HG03095 (cell line): Measurements from ENCODE around the gene FUZ.

Experiments used
- ATAC-seq: cut with Tn5 transposase; IDR thresholded peaks from one replicate; pipeline ENCODE4 v1.9.1; 2021; ENCODE audit warnings: moderate library complexity; ENCODE audit not compliant: unreplicated experiment

Gene FUZ

GRCh38 chr19:49812997-49813861 lies at the start of gene FUZ:
FUZ (minus strand) TSS chr19:49813292; CDS start chr19:49813106, 186 bp downstream.
- ATAC-seq, result no peak

GRCh38 chr19:49862391-49863253 lies 49.5 kb upstream of the FUZ start:
- ATAC-seq, result no peak

GRCh38 chr19:49861541-49862378 lies 48.7 kb upstream of the FUZ start:
- no peak for ATAC-seq

- no peak for ATAC-seq
These were observed 48.0 kb upstream of the FUZ start for GRCh38 chr19:49861107-49861506.

GRCh38 chr19:49860336-49861102 lies 47.4 kb upstream of the FUZ start:
- no peak for ATAC-seq

GRCh38 chr19:49859682-49860335 lies 46.7 kb upstream of the FUZ start:
- ATAC-seq, result no peak

- ATAC-seq, result no peak
These were observed 45.2 kb upstream of the FUZ start for GRCh38 chr19:49858088-49858985.

GRCh38 chr19:49857838-49858087 lies 44.7 kb upstream of the FUZ start:
- no peak for ATAC-seq

GRCh38 chr19:49857061-49857837 lies 44.2 kb upstream of the FUZ start:
- ATAC-seq, result no peak

GRCh38 chr19:49856574-49857021 lies 43.5 kb upstream of the FUZ start:
- no peak for ATAC-seq

- no peak for ATAC-seq
These were observed 42.8 kb upstream of the FUZ start for GRCh38 chr19:49855676-49856573.

- ATAC-seq, result no peak
These were observed 42.2 kb upstream of the FUZ start for GRCh38 chr19:49855277-49855675.

- ATAC-seq, result no peak
These were observed 41.5 kb upstream of the FUZ start for GRCh38 chr19:49854378-49855263.

GRCh38 chr19:49853852-49854377 lies 40.8 kb upstream of the FUZ start:
- ATAC-seq, result no peak

GRCh38 chr19:49852631-49853126 lies 39.6 kb upstream of the FUZ start:
- no peak for ATAC-seq
